Duodenal mucosa (tissue), 2 donors: Measurements from ENCODE around the gene SEMA4C.

Source experiments
- H3K27ac ChIP-seq: one replicate; pipeline ENCODE4 v1.7.0; 2013; ENCODE audit warnings: low read depth, low read length
- H3K27me3 ChIP-seq, 2 donors: one replicate each; pipeline ENCODE4 v1.7.0; 2013; ENCODE audit warnings: low read length in 2 of 2, control low read depth in 1 of 2; ENCODE audit not compliant: insufficient read depth in 2 of 2, control insufficient read depth in 1 of 2
- H3K36me3 ChIP-seq, 2 donors: one replicate each; pipeline ENCODE4 v1.7.0; 2013; ENCODE audit warnings: low read length in 2 of 2, control low read depth in 1 of 2; ENCODE audit not compliant: insufficient read depth in 2 of 2, control insufficient read depth in 1 of 2
- H3K4me1 ChIP-seq, 2 donors: one replicate each; pipeline ENCODE4 v1.7.0; 2013; ENCODE audit warnings: low read length in 2 of 2, control low read depth in 1 of 2; ENCODE audit not compliant: insufficient read depth in 2 of 2, control insufficient read depth in 1 of 2
- H3K4me3 ChIP-seq, 2 donors: one replicate each; pipeline ENCODE4 v1.7.0; 2013; ENCODE audit warnings: low read length in 2 of 2, low read depth in 1 of 2
- H3K9ac ChIP-seq, 2 donors: one replicate each; pipeline ENCODE4 v1.7.0; 2013; ENCODE audit warnings: low read length in 2 of 2, low read depth in 1 of 2
- H3K9me3 ChIP-seq, 2 donors: one replicate each; pipeline ENCODE4 v1.7.0; 2013; ENCODE audit warnings: low read length in 2 of 2, control low read depth in 1 of 2; ENCODE audit not compliant: control insufficient read depth in 1 of 2

The SEMA4C gene

DNA sequence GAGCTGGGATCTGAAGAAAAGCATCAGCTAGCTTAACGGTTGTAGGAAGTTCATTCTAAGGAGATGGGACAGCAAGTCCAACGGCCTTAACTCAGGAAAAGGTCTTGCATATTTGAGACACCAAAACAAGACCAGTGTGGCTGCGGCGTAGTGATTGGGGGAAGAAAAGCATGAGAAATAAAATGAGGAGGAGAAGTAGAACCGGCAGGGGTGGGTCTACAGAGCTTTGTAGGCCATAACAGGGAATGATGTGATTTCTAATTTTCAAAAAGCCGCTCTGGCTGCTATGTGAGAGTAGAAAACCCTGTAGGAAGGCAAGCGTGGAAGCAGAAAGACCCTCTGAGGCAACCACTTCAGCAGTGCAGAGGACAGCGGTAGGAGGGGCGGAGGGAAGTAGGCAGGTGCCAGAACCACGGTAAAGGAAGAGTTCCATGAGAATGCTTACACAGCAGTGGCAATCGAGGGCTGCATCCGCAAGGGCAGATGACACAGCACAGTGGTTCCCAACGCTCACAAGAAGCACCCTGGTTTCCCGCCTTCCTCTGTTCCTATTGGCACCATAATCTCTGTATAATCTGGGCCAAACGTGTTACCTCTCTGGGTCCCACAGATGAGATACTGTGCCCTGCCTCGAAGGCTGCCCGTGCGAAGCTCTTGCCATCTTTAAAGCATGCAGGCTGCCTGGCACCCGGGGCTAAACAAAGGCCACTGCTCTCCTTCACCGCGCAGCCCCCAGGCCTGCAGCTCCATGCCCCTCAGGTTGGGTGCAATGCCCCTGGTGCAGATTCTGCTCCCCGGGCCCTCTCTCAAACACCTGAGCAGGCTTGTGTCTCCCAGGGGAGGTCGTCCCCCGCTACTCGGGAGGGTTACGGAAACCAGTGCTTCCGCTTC, 12.9 kb downstream of the SEMA4C start:
- no peaks in the 10 kb centered on the region for H3K27me3 ChIP-seq
- peaks cover 7 to 33% of the 10 kb centered on the region in 2 donors for H3K36me3 ChIP-seq
- H3K9me3 ChIP-seq: no peaks in the 10 kb centered on the region
- peak overlapping the region; percentile 77 to 84 for H3K9ac ChIP-seq
- H3K4me1 ChIP-seq: peaks cover 22 to 24% of the 10 kb centered on the region in 2 donors
- H3K27ac ChIP-seq: peak overlapping the region; percentile 62
- H3K4me3 ChIP-seq: peak overlapping the region; percentile 75 to 92

DNA sequence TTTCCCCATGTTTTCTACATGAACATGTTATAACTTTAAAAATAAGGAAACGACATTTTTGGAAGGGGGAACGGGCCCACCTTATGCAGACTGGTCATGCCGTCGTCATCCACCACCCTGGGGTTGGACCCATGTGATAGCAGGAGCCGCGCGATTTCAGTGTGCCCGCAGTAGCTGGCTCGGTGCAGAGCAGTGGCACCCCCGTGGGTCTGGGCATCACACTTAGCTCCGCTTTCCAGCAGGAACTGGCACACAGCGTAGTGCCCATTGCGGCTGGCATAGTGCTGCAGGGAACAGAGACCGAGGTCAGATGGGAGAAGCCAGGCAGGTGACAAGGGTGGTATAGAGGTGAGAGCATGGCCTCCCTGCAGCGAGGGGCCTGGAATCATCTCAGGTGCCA, 16.6 kb downstream of the SEMA4C start:
- H3K36me3 ChIP-seq: peaks cover 8 to 47% of the 10 kb centered on the region in 2 donors
- no peak overlapping the region for H3K27ac ChIP-seq

DNA sequence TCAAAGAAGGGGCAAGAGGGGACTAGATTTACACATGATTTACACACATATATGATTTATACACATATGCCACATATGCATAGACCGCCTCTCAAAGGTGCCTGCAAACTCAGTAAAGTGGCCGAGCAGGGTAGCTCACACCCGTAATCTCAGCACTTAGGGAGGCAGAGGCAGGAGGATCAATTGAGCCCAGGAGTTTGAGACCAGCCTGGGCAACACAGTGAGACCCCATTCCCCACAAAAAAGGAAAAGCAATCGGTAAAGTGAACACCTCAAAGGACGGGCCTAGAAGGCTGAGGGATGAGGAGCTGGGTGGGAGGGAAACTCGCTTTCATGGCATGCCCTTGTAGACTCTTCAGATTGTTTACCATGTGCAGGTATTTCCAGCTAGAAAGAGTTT, 17.2 kb downstream of the SEMA4C start:
- no peak overlapping the region for H3K27ac ChIP-seq

More for the DNA sequence above, 16.6 kb downstream of the SEMA4C start:
- H3K9ac ChIP-seq: no peak overlapping the region
- no peak overlapping the region for H3K4me3 ChIP-seq
- H3K4me1 ChIP-seq: peaks cover 12 to 13% of the 10 kb centered on the region in 2 donors
- no peaks in the 10 kb centered on the region for H3K9me3 ChIP-seq
- H3K27me3 ChIP-seq: no peaks in the 10 kb centered on the region

DNA sequence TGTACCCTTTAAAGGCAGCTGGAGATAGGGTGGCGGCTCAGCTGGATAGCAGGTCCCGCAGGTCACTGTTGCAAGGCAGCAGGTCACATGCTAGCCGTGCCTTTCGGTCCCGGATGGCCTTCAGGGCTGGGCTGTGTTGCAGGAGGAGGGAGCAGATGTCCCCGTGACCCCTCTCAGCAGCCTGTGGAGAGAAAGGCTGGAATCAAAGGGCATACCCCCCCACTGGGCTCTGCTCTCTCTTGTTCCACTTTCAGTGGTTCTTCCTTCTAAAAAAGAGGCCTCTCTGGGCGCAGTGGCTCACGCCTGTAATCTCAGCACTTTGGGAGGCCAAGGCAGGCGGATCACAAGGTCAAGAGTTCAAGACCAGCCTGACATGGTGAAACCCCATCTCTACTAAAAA, 21.6 kb downstream of the SEMA4C start:
- Histone ChIP-seq H3K4me1 (no peaks in the 10 kb centered on the region), H3K36me3 (peaks cover 13 to 54% of the 10 kb centered on the region in 2 donors), H3K27ac (no peak overlapping the region)

More for the DNA sequence above, 17.2 kb downstream of the SEMA4C start:
- Histone ChIP-seq H3K4me1 (peaks cover 12 to 13% of the 10 kb centered on the region in 2 donors), H3K4me3 (no peak overlapping the region), H3K27me3 (no peaks in the 10 kb centered on the region), H3K9ac (no peak overlapping the region), H3K36me3 (peaks cover 13 to 53% of the 10 kb centered on the region in 2 donors), H3K9me3 (no peaks in the 10 kb centered on the region)

DNA sequence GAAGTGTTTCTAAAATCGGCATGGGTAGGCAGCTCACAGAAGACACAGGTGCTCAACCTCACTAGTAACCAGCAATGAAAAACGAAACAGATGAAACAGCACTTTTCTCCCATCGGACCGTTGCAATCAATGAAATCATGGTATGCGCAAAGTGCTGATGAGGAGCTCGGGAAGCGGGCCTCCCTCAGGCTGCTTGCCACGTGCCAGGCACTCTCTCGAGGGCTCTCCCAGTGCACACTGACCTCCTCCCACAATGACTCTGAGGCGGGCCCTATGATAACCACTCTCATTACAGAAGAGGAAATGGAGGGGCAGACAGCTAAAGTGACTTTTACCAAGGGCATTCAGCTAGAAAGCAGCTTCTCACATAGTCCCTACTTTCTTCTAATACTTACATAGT, 22.3 kb downstream of the SEMA4C start:
- no peaks in the 10 kb centered on the region for H3K27me3 ChIP-seq
- H3K9me3 ChIP-seq: no peaks in the 10 kb centered on the region
- H3K27ac ChIP-seq: no peak overlapping the region
- H3K4me1 ChIP-seq: no peaks in the 10 kb centered on the region
- peaks cover 9 to 47% of the 10 kb centered on the region in 2 donors for H3K36me3 ChIP-seq
- no peak overlapping the region for H3K4me3 ChIP-seq
- H3K9ac ChIP-seq: no peak overlapping the region

More for the DNA sequence above, 21.6 kb downstream of the SEMA4C start:
- Histone ChIP-seq H3K27me3 (no peaks in the 10 kb centered on the region), H3K9me3 (no peaks in the 10 kb centered on the region), H3K9ac (no peak overlapping the region), H3K4me3 (no peak overlapping the region)

DNA sequence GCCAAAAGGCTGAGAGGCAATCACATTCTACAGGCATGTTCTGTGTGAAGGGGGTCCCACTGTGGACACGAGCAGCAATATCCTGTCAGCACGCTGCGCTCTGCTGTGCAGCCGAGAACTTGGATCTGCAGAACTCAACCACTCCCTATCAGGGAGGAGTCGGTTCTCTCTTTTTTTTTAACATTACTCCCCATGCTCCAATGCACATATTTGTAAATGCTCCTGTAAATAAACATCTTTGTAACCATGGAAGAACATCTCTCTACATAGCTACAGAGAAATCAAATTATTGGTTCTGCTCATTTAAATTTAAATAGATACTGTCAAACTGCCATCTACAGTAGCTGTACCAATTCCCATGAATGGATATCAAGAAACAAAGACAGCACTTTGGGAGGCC, 23.1 kb downstream of the SEMA4C start:
- Histone ChIP-seq H3K36me3 (peaks cover 9 to 40% of the 10 kb centered on the region in 2 donors), H3K27me3 (no peaks in the 10 kb centered on the region), H3K9me3 (no peaks in the 10 kb centered on the region), H3K4me3 (no peak overlapping the region), H3K4me1 (no peaks in the 10 kb centered on the region), H3K9ac (no peak overlapping the region), H3K27ac (no peak overlapping the region)

DNA sequence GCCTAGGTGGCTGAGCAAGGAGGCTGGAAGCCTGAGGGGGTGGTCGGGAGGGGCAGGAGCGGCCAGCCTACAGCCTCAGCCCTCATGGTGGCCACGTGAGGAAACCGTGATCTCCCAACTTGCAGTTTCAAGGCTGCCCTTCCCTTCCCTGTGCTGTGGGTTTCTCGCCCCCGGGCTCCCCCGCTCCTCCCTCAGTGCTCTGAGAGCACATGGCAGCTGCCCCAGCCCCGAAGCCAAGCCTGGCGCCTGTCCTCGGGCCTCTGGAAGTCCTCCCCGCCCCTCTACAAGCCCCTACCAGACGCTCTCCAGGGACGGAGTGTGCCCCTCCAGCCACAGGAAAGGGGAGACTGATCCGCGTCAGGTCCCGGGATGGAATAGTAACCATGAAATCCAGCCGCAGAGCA, 25.5 kb downstream of the SEMA4C start:
- Histone ChIP-seq H3K36me3 (peaks cover 9 to 25% of the 10 kb centered on the region in 2 donors), H3K27me3 (no peaks in the 10 kb centered on the region), H3K4me1 (peaks cover 0 to 6% of the 10 kb centered on the region in 2 donors), H3K9ac (no peak overlapping the region), H3K27ac (no peak overlapping the region), H3K4me3 (no peak overlapping the region), H3K9me3 (no peaks in the 10 kb centered on the region)

DNA sequence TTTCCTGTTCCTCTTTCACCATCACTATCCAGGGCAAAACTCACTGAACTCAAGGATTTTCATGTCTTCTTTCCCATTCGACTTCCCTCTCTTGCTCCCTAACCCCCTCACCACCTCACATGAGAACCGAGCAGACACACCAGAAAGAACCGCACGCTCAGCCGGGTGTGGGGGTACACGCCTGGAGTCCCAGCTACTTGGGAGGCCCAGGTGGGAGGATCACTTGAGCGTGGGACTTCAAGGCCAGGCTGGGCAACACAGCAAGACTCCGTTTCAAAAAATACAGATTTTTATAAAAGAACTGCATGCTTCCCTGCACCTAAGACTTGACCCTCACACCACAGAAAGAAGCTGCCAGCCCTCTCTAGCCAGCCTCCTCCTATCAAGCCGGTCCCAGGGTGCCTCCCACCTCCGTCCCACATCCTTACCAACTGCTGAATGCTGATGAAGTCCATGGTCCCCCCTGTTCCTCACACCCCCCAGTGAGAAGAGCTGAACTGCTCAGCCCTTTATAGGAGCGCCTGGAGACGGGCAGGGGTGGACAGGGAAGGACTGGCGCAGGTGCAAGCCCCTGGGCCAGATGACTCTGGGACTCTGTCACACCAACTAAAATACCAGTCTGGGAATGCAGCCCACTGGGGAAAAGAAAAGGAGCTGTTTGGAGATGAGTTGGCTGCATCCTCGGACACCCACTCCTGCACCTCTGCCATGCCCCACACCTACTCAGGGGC, 26.2 kb downstream of the SEMA4C start, which contains the start of gene ANKRD23:
Gene ANKRD23, minus strand, starts transcription at position 484 of the 731 bp plus-strand sequence. Its CDS starts 29 bp downstream, at position 455.
- H3K4me3 ChIP-seq: no peak within 1 kb of the TSS
- H3K36me3 ChIP-seq: peaks cover 9 to 23% of the 10 kb centered on the region in 2 donors
- H3K4me1 ChIP-seq: peaks cover 4 to 13% of the 10 kb centered on the region in 2 donors
- H3K9ac ChIP-seq: no peak within 1 kb of the TSS
- no peaks in the 10 kb centered on the region for H3K27me3 ChIP-seq
- H3K27ac ChIP-seq: no peak within 1 kb of the TSS
- H3K9me3 ChIP-seq: no peaks in the 10 kb centered on the region

DNA sequence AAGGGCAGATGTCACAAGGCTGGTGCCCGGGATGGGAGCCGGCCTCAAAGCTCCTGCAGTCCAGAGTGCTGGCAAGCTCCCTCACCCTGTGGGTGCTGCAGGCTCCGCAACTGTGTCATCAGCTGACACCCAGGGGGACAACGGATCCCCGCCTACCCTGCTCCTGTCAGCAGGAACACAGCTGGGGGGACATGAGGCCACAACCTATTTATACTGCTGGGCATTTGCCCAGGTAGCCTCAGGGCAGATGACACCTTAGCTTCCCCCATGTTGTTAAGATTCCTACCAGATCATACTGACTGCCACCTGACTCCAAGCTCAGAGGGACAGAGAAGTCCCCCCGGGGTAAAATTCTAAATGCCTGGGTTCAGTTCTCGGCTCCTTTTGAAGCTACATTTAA, 27.3 kb downstream of the SEMA4C start:
- H3K36me3 ChIP-seq: peaks cover 8 to 19% of the 10 kb centered on the region in 2 donors
- peaks cover 4 to 15% of the 10 kb centered on the region in 2 donors for H3K4me1 ChIP-seq
- no peak overlapping the region for H3K27ac ChIP-seq

More for the DNA sequence above, 27.3 kb downstream of the SEMA4C start:
- Histone ChIP-seq H3K9me3 (no peaks in the 10 kb centered on the region), H3K4me3 (no peak overlapping the region), H3K9ac (no peak overlapping the region), H3K27me3 (no peaks in the 10 kb centered on the region)
